ENCODE results near the gene SNRPB2. TPM values are rescaled to one million over a fixed set of nuclear protein-coding genes. Genes with fewer than 3 reads are reported as not detected.
A peak's percentile ranks its signal among the peaks of the same experiment; 100 is the strongest.

Gene SNRPB2
- total and polyA plus RNA-seq, 9 of the 15 experiments (the other 6 are each of a cell fraction or from before 2014, with no cell fraction given): 40.0 to 131 (median 89.4) TPM

DNA sequence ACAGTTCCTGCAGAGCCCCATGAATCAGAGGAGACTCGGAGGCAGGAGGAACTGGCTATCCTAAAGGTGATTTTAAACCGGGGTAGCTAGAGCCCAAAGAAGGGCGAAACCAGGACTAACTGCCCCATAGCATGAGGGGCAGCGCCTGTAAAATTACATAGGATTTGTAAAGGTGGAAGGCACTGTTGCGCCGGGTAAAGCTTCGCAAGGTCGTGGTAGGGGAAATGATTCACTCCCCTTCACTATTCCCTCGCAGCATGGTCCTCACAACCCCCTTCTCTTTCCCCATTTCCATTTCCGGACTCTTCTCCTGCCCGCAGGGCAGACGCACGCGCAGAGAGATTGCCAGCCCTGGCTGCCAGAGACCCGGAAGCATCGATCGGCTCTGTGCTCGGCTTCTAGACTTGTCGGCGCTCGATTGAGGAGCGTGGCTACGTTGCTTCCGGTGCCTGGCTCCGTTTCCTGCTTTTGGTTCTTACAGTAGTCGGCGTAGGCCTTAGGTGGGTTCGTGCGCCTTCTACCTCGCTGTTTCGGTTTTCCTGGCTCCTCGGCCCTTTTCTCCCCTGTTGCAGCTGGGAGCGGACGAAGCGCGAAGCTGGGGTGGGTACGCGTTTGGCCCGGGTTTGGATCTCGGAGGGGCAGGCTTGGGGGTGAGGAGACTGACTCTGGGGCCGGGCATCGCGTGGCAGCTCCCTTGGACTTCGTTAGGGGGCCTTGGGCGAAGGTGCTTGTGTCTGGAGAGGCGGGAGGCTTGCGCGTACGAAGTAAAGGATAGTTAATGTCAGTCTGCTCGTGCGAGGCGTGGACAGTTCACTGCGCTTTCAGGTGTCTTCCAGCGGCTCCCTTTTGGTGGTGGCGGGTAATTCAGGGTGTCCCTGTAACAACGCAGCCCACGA lies at the start of gene SNRPB2 (continued):
- TF ChIP-seq, protein P1, sequence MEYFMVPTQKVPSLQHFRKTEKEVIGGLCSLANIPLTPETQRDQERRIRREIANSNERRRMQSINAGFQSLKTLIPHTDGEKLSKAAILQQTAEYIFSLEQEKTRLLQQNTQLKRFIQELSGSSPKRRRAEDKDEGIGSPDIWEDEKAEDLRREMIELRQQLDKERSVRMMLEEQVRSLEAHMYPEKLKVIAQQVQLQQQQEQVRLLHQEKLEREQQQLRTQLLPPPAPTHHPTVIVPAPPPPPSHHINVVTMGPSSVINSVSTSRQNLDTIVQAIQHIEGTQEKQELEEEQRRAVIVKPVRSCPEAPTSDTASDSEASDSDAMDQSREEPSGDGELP (CRISPR knock-in tag; IDR thresholded peaks at IDR 0.05; ENCODE audit: borderline replicate concordance): peak; percentile 63; the same call in 1 of the 2 replicates
- TF ChIP-seq POLR2G (IDR thresholded peaks at IDR 0.05; ENCODE audit: low read depth, low read length) (peak; percentile 90), ZSCAN29 (IDR thresholded peaks at IDR 0.05) (no peak), GTF2F1 (IDR thresholded peaks at IDR 0.05; ENCODE audit: low read depth, low read length) (no peak), CBX1 (IDR thresholded peaks at IDR 0.05; ENCODE audit: low read depth) (peak; percentile 46), BRF1 (IDR thresholded peaks at IDR 0.05; ENCODE audit: borderline replicate concordance, extremely low read depth, insufficient read length) (no peak), MCM7 (IDR thresholded peaks at IDR 0.05) (no peak), ZNF354B (CRISPR knock-in tag; IDR thresholded peaks at IDR 0.05) (no peak), RBM22 (IDR thresholded peaks at IDR 0.05; ENCODE audit: low read depth, low read length, poor library complexity, severe bottlenecking) (no peak), TAF7 (tag; IDR thresholded peaks at IDR 0.05) (peak; percentile 61; the same call in 1 of the 2 replicates), WHSC1 (IDR thresholded peaks at IDR 0.05; ENCODE audit: low read length) (no peak), JUND (IDR thresholded peaks at IDR 0.05; ENCODE audit: borderline replicate concordance, low read depth, low read length) (peak; percentile 41; the same call in 1 of the 2 replicates), JUND (tag; IDR thresholded peaks at IDR 0.05; ENCODE audit: borderline replicate concordance, low read depth, low read length) (peak; percentile 20; the same call in 1 of the 3 replicates), RBM17 (IDR thresholded peaks at IDR 0.05; ENCODE audit: borderline replicate concordance, low read depth, low read length) (no peak), ESRRB (CRISPR knock-in tag; IDR thresholded peaks at IDR 0.05; ENCODE audit: borderline replicate concordance) (no peak), CBX5 (IDR thresholded peaks at IDR 0.05; ENCODE audit: borderline replicate concordance, low read depth) (0 out of 2 replicates have a peak, but pooled peaks have one; percentile 55), IRF2 (CRISPR knock-in tag; IDR thresholded peaks at IDR 0.05) (no peak), PHF20 (IDR thresholded peaks at IDR 0.05; ENCODE audit: partially characterized antibody) (peak; percentile 99), EZH2 (IDR thresholded peaks at IDR 0.05; ENCODE audit: borderline replicate concordance, low read depth, low read length) (no peak), ZNF695 (CRISPR knock-in tag; IDR thresholded peaks at IDR 0.05) (no peak)
- TF ChIP-seq, protein P2, sequence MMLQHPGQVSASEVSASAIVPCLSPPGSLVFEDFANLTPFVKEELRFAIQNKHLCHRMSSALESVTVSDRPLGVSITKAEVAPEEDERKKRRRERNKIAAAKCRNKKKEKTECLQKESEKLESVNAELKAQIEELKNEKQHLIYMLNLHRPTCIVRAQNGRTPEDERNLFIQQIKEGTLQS (IDR thresholded peaks at IDR 0.05): no peak
- TF ChIP-seq, protein P2 (CRISPR knock-in tag; conservative IDR thresholded peaks at IDR 0.05): no peak
- TF ChIP-seq, protein P3, sequence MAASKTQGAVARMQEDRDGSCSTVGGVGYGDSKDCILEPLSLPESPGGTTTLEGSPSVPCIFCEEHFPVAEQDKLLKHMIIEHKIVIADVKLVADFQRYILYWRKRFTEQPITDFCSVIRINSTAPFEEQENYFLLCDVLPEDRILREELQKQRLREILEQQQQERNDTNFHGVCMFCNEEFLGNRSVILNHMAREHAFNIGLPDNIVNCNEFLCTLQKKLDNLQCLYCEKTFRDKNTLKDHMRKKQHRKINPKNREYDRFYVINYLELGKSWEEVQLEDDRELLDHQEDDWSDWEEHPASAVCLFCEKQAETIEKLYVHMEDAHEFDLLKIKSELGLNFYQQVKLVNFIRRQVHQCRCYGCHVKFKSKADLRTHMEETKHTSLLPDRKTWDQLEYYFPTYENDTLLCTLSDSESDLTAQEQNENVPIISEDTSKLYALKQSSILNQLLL (CRISPR knock-in tag; IDR thresholded peaks at IDR 0.05; ENCODE audit: borderline replicate concordance): no peak
- TF ChIP-seq, protein P4, sequence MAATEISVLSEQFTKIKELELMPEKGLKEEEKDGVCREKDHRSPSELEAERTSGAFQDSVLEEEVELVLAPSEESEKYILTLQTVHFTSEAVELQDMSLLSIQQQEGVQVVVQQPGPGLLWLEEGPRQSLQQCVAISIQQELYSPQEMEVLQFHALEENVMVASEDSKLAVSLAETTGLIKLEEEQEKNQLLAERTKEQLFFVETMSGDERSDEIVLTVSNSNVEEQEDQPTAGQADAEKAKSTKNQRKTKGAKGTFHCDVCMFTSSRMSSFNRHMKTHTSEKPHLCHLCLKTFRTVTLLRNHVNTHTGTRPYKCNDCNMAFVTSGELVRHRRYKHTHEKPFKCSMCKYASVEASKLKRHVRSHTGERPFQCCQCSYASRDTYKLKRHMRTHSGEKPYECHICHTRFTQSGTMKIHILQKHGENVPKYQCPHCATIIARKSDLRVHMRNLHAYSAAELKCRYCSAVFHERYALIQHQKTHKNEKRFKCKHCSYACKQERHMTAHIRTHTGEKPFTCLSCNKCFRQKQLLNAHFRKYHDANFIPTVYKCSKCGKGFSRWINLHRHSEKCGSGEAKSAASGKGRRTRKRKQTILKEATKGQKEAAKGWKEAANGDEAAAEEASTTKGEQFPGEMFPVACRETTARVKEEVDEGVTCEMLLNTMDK (IDR thresholded peaks at IDR 0.05; ENCODE audit: borderline replicate concordance, insufficient read depth, low read depth, low read length, poor library complexity, severe bottlenecking): no peak

All from K562 (cell line).